OCI-M2 (cell line): ENCODE data around the gene ACO2.
"Not testable (repeated sequence)": the region's sequence is repeated elsewhere in the genome, so short reads cannot be mapped to it uniquely, and the experiment has no call there.

Experiments used
- DNase-seq: peaks from one replicate; lab custom pipeline; 2025; ENCODE audit not compliant: unreplicated experiment; lab: John Stamatoyannopoulos, UW

The ACO2 gene

DNA sequence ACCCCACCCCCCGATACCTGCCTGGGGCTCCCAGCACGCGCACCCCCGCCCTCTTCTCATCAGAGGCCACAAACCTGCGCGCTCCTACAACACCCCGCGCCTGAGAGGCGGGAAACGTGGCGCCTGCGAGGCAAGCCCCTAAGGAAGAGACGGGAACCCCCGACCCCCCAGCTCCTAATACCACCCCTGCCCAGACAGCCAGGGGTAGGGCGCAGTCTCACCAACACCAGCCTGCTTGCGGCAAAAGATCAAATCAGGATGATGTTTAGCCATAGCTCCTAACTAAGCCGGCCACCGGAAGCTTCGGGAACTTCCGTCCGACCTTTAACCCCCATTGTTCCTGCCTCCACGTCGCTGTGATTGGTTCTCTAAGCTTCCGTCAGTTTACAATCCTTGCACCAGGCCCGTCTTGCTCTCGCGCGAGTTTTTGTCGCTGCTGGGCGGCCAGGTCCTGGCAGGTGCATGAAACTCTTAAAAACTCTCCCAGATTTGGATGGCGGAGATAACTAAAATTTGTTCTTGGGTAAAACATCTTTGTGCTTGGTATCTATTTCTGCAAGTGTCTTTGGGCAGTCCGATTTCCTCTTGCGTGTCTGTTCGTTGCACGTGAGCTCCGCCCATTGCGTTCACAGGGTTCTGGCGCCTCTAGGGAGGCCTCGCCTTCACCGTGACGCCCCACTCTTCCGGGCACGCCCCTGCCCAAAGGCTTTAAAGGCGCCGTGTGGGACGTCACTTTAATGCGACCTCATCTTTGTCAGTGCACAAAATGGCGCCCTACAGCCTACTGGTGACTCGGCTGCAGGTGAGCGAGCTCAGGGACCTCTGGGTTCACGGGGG lies at the start of gene ACO2, which contains the start of gene PHF5A:
TSS of gene ACO2 (plus strand) at position 737 of the 837 bp plus-strand sequence. CDS start at position 767, 30 bp downstream.
TSS of gene PHF5A (minus strand) at position 312 of the 837 bp plus-strand sequence. CDS start at position 273, 39 bp downstream.
- DNase-seq, result peak; percentile 86

DNA sequence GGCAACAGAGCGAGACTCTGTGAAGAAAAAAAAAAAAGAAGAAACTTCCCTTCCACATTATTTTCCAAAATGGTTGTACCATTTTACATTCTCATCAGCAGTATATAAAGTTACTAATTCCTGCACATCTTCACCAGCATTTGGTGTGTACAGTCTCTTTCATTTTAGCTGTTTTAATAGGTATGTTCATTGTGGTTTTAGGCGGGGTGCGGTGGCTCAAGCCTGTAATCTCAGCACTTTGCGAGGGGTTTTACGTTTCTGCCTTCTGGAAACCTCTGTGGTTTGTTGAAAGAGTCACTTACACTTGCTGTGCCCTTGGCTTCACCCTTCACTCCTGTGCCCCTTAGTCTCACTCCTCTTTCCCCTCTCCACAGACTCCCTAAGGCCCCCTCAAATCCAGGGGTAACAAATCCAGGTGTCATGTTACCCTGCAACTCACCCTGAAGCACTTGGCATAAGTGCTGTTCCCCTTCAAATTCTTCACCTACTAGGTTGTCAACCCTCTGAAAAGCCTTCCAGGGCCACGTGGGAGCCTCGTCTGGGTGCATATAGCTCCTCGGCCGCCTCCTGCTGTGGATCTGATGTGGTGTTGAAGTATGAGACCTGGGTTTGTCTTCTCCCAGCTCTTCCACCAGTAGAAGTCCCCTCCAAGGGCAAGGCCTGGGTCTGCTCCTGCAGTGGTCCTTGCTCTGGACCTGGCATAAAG lies 43.1 kb upstream of the ACO2 start:
- DNase-seq, result no peak

DNA sequence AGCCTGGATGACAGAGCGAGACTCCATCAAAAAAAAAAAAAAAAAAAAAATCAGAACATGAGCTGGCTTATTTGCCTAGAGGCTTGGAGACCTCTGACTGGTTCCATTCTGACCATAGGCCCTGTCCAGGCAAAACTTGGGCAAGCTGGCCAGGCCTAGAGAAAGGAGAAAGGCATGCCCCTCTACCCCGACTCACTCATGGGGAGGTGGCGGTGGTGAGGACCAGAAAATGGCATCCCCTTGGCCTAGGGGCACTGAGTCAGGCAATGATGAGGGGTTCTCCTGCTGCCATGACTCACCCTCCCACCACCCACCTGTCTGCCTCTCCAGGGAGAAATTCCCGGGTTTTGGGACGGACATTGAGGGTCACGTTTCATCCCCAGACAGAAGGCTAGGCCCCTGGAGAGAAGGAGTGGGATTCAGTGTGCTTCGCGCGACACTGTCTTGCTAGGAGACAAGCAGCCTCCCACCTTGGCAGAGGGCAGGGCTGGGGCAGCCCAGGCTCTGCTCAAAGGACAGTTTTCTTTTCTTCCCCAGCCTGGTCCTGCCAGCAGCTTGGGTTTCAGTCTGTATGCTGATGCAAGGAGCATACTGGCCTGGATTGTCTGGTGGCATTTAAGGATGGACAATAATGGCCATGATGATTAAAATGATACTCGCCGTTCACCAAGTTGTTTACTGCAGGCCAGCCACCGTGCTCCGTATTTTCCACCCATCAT lies 39.5 kb upstream of the ACO2 start:
- no peak for DNase-seq

DNA sequence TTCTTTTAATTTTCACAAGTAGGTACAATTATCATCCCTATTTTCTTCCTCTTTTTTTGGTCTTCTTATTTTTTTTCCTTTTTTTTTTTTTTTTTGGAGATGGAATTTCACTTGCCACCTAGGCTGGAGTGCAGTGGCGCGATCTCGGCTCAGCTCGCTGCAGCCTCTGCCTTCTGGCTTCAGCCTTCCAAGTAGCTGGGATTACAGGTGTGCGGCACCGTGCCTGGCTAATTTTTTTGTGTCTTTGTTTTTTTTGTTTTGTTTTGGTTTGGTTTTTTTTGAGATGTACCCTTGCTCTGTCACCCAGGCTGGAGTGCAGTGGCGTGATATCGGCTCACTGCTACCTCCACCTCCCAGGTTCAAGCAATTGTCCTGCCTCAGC lies 39.0 kb upstream of the ACO2 start:
- no peak for DNase-seq

DNA sequence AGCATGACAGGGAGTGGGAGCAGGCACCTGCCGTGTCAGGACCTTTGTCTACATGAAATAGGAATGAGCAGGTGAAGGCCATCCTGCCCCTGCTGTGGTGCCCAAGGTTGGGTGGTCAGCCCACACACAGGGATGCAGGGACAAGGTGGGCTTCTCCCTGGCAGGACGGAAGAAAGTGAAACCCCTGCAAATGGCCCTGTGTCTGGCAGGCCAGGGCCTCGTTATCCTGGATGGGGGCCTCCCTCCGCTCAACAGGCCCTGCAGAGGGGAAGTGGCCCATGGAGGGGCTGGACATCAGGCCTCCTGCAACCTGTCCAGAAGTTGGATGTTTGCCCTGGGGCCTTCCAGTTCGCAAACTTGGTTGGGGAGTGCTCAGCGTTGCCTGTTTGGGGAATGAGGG lies 37.3 kb upstream of the ACO2 start:
- no peak for DNase-seq

DNA sequence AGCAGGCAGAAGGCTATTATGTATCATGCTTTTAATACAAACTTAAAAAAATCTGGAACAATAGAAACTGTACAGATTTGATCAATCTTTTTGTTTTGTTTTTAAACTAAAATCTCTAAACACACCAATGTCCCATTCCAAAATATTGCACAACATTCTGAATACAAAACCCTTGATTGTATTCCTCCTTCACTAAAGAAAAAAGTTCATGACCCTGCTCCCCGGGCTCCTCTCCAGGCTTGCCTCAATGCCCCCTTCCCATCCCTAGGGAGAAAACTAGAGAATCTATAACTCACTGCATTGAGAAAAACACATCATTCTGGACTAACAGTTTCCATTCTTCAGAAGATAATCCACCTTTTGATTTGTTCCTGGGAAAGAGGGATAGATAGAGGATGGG lies 35.4 kb upstream of the ACO2 start:
- not testable (repeated sequence) for DNase-seq

DNA sequence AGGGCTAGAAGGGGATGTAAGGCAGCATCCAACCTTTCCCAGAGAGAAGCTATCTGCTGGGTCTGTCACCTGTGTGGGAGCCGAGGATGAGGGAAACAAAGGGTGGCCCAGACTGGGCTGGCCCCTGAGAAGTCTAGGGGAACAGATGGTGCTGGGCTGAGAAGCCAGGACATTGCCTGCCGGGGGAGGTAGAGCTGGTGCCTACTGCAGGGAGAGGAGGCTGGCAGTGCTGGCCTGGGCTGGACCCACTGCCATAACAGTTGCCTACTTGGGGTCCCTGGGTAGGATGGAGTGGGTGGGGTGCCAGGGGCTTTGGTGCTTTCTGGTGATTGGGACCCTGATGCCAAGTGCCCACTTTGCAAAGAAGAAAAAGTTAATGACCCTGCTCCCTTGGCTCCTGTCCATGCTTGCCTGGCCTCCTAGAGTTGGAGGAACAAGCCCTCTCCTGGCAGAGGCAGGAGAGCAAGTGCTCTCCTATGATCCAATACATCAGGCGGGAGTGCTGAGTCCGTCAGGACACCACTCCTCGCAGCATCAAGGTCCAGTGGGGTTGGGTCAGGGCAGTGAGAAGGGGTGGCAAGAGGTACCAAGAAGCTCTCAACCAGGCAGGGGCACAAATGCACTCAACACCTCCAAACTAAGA lies 34.4 kb upstream of the ACO2 start:
- DNase-seq, result not testable (repeated sequence)

DNA sequence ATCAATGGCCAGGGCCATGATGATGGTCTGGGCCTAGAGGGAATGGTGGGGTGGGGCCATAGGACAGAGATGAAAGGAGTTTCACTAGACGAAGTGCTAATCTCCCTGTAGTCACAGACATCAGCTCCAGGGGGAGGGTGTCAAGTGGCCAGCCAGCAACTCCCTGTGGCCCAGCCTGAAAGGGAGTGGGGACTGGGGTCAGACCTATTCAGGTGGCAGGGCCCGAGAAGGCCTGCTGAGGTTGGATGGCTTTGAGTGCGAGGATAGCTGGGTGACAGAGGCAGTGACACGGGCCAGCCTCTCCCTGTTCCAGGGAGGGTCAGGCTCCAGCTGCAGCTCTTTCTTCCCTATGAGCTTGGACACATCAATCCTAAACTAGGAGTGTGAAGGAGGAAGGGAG lies 33.4 kb upstream of the ACO2 start:
- no peak for DNase-seq

DNA sequence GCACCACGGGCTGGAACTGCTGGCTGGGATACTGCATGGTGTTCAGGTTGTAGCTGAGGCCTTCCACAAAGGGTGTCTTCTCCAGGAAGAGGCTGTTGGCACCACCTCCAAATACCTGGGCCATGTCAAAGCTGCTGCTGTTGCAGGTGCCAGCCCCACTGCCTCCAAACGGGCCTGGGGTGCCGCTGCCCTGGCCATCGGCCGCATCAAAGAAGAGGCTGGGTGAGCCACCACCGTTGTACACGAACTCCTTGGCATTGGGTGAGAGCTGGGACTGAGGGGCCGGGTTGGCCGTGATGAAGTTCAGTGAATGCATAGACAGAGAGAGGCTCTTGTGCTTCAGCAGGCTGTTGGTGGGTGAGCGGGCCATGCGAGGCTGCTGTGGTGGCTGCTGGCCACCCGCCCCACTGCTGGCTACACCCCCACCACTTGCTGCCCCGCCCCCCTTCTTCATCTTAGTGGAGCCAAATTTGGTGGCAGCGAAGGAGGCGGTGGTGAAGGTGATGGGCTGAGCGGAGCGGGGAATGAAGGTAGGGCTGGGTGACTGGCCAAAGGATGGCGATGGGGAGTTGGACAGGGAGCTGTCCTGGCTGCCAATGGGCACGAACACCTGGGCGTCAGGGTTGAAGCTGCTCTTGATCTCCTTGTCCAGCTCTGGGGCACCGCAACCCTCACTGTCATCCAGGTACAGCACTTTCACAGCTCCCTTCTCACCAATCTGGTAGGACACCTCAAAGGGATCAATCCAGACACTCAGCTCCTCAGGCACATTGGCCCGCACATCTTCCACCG lies 32.4 kb upstream of the ACO2 start:
- no peak for DNase-seq

DNA sequence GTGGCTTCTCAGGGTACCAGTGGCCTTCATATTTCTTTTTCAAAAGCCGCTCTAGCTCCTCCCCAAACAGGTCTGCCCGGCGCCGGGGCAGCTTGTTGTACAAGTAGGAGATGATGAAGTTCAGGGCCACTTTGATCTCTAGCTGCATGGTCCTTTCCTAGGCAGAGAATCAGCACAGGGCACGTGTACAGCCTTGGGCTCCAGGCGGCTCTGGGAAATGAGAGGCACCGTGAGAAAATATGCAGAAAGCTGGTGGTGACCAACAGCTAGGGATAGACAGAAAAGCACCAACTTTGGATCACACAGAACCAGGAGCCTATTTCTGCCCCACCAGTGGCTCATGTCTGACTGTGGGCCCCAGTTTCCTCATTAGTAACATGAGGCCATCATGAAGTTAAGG lies 31.7 kb upstream of the ACO2 start:
- no peak for DNase-seq

DNA sequence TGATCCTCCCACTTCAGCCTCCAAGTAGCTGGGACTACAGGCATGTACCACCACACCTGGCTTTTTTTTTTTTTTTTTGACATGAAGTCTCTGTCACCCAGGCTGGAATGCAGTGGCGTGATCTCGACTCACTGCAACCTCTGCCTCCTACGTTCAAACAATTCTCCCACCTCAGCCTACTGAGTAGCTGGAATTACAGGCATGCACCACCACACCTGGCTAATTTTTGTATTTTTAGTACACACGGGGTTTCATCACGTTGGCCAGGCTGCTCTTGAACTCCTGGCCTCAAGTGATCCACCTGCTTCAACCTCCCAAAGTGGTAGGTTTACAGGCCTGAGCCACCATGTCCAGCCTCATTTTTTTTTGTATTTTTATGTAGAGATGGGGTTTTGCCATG lies 28.4 kb upstream of the ACO2 start:
- DNase-seq, result not testable (repeated sequence)

DNA sequence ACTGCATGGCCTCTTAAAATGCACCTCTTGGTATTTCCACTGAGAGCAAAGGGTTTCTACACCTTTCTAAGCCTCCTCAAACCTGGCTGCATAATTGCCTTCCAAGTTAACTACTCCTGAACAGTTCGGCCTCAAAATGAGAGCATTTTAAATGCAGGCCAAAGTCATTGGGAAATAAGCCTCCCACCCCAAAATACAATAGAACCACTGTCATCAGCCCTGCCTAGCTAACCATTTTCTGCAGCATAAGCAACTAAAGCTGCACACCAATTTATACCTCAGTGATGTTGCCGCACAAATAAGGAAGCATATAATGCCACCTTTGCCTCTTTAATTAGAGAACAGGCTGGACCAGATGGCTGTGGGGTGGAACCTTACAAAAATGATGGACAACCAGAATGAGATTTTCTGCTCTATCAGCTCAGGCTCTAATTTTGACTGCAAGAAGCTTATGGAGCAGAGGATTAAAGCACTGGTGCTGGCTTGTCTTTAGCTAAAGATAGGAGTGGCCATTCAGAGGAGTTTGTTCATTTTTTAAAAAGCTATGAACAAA lies 26.6 kb upstream of the ACO2 start:
- DNase-seq, result no peak

DNA sequence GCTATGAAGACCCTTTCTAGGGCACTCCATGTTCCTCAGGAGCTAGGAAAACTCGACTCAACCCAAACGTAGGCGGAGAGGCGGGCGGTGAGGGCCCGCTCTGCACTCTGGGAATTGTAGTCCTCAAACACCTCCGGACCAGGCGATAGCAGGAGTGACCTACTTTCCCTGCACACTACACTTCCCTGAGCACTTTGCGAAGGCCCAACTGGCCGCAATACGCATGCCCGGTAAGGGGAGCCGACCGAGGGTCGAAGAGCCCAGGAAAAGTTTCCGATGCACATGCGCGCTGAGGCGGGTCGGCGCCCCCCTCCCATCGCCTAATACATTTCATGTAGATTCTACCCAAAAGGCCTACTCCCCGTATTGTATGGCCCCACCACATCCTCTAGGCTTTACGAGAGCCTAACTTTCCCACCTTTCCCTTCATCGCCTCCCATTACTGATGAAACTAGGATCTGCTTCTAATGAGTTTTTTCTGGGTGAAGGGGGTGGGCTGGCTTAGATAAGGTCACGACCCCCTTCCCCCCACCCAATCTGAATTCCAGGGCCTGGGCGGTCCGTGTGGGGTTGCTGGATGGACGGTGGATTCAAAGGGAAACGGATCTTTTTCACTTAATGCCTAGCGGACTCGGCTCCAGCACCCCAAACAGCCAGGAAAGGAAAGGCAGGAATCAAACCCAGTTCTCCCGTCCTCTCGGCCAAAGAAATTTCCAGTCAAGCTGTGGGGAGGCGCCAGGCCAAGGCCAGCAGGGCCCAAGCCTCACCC lies 24.4 kb upstream of the ACO2 start:
- DNase-seq, result peak; percentile 30

DNA sequence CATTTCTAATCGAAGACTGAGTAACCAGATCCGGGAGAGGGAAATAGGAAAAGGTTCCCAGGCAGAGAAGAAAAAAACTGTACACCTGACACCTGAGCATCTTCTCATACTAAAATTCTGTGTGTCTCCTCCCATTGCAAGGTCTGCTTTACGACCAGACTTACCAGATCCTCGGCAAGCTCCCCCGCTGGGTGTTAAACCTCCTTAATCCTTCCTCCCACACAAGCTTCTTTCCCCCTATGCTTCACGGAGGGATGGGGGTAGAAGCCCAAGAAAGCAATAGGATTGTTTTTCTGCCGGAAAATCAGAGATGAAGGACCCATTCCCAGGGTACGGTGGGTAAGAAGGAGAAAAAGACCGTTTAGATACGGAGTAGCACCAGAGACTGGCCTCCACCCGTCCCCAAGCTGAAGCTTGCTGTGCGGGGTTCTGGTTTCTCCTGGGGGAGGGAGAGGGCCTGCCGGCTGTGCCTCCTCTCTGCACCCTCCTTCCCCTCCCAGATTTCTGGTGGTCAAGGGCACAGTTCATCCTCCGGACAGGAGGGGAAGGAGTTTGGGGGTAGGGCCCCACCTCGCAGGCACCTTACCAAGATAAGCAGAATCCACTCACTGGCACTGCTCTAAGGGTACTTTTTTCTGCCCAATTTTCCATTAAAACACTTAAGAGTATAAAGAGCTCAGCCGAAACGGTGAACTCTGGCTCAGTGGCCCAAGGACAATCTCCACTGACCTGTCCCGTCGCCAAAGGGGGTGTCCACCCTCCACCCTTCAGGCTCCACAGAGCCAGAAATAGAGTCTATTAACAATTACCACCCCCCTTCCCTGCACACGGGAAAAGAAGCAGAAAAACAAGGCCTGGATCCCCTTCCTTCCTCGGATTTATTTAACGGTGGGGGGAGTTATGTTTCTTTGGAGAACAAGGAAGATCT lies 23.5 kb upstream of the ACO2 start:
- no peak for DNase-seq

DNA sequence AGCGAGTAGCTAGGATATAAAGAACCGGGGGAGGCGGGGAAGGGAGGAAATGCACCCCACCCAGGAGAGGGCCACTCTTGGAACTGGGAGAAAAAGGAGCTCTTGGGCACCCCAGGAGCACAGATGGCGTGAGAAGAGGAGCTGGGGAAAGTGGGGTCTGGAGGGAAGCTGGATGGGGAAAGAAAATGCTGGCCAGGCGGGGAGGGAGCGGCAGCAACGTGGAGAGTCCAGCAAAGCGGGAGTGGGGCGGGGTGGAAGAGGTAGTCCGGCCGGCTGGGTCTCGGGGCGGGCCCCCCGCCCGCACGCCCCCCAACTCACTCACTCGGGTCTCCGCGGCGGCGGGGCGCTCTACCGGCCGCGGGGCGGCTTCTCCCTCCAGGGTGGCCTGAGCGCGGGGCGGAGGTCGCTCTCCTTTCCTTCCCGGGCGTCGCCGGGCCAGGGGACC lies 22.8 kb upstream of the ACO2 start:
- no peak for DNase-seq

DNA sequence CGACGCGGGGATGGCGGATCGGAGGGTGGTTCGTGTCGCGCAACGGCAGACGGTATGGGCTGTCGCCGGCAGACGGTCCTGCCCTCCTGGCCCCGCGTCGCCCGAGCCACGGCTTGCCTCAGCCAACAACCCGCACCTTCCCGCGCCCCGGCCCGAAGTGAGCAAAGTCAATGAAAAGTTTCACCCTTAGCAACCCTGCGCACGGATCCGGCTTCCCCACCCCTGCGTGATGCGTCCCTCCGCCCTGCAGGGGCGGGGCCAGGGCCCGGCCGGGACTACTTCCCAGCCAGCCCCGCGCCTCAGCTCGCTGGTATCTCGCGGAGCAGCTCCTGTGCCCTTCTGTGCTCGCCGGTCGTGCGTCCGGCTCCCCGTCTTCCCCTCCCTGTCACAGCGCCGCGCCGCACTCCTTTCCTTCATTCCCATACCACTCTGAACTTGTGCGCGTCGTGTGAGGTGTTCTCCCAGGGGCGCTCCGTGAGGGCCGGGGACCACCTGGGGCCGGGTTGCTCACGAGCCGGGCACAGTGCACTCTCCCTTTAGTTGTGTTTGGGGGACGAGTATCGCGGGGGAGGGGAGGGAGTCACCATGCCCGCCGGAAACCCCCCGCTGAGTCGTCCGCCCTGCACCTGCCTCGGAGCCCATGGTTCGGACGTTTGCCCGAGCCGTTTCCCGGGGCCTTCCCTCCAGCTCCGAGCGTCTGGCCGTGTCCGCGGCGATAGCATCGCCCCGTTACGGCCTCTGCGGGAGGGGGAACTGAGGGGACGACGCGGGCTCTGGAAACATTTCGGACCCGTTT lies 22.1 kb upstream of the ACO2 start, which contains the start of gene TOB2:
TSS of gene TOB2 (minus strand) at position 163 of the 796 bp plus-strand sequence. CDS start 9,456 bp downstream, outside the sequence.
- peak; percentile 62 for DNase-seq
